Right lobe of liver (tissue), 4 donors: ENCODE results near the gene UBTD2.

ENCODE experiments used
- CTCF ChIP-seq, 4 donors: fragments of 200-600 bp in 3 of 4; fragments of 450-650 bp in 1 of 4; IDR thresholded peaks; one replicate each; pipeline versions ENCODE4 v1.5.1 to v1.8.0; 2016 to 2022; ENCODE audit warnings: antibody characterized with exemption in 4 of 4, mild to moderate bottlenecking in 2 of 4
- POLR2A ChIP-seq: fragments of 450-650 bp; IDR thresholded peaks from one replicate; pipeline ENCODE4 v1.6.1; 2017; ENCODE audit warnings: antibody characterized with exemption, mild to moderate bottlenecking
- donor health status: DM: no; HTN: no; CAD: no.
- donor health status: DM: no; HTN: no; CAD: no.
- donor health status: DM: no; HTN: yes; CAD: no.

GRCh38 chr5:172284611-172284980, 1.0 kb upstream of the UBTD2 start:
- TF ChIP-seq CTCF (IDR thresholded peaks at IDR 0.05) (no peak), POLR2A (no peak)
